Spleen (tissue), 11 donors: ENCODE measurements around the gene CATSPERB. TPM values are rescaled to one million over a fixed set of nuclear protein-coding genes. Genes with fewer than 3 reads are reported as not detected.
"Not testable (repeated sequence)": the region's sequence is repeated elsewhere in the genome, so short reads cannot be mapped to it uniquely, and the experiment has no call there.

ENCODE experiments used
- DNase-seq: peaks from one replicate; pipeline ENCODE4 v3.0.0-alpha.2; 2020
- H3K27ac ChIP-seq, 8 donors: fragments of 200-600 bp; sonication (generic) in 7 of 8; 1 replicate in 4 of 8; 2 replicates in 4 of 8; pipeline versions ENCODE4 v1.5.0 to v1.8.0; 2016 to 2021; ENCODE audit warnings: inconsistent platforms in 4 of 8, mild to moderate bottlenecking in 4 of 8, moderate library complexity in 1 of 8
- H3K27me3 ChIP-seq, 7 donors: fragments of 200-600 bp; sonication (generic) in 6 of 7; replicated peaks in 1 of 7; 1 replicate in 4 of 7; 2 replicates in 3 of 7; pipeline versions ENCODE4 v1.5.0 to v1.8.0; 2016 to 2021; ENCODE audit warnings: inconsistent platforms in 3 of 7, mild to moderate bottlenecking in 1 of 7
- H3K36me3 ChIP-seq, 6 donors: fragments of 200-600 bp; sonication (generic) in 5 of 6; 1 replicate in 4 of 6; 2 replicates in 2 of 6; pipeline versions ENCODE4 v1.5.0 to v1.8.0; 2016 to 2021; ENCODE audit warnings: inconsistent platforms in 2 of 6
- H3K4me1 ChIP-seq, 6 donors: fragments of 200-600 bp; sonication (generic) in 5 of 6; 1 replicate in 3 of 6; 2 replicates in 3 of 6; pipeline versions ENCODE4 v1.5.0 to v1.8.0; 2016 to 2021; ENCODE audit warnings: inconsistent platforms in 3 of 6
- H3K4me3 ChIP-seq, 8 donors: fragments of 200-600 bp; sonication (generic) in 7 of 8; 1 replicate in 4 of 8; 2 replicates in 4 of 8; pipeline versions ENCODE4 v1.5.0 to v1.8.0; 2016 to 2021; ENCODE audit warnings: inconsistent platforms in 4 of 8, mild to moderate bottlenecking in 4 of 8, moderate library complexity in 2 of 8
- H3K9me3 ChIP-seq, 8 donors: fragments of 200-600 bp; sonication (generic) in 7 of 8; 1 replicate in 4 of 8; 2 replicates in 4 of 8; pipeline versions ENCODE4 v1.5.0 to v1.8.0; 2016 to 2021; ENCODE audit warnings: inconsistent platforms in 4 of 8
- CTCF ChIP-seq, 11 experiments: fragments of 200-600 bp in 7 of 11; fragments of 450-650 bp in 4 of 11; sonication (generic) in 4 of 11; IDR thresholded peaks in 8 of 11; conservative IDR thresholded peaks in 3 of 11; 1 replicate in 7 of 11; 2 replicates in 4 of 11; pipeline versions ENCODE4 v1.4.0 to v1.8.0; 2016 to 2021; ENCODE audit warnings: antibody characterized with exemption in 11 of 11, inconsistent platforms in 4 of 11, mild to moderate bottlenecking in 1 of 11
- POLR2A ChIP-seq, 3 donors: fragments of 450-650 bp; IDR thresholded peaks; one replicate each; pipeline ENCODE4 v1.5.1; 2017; ENCODE audit warnings: antibody characterized with exemption in 3 of 3, mild to moderate bottlenecking in 1 of 3
- POLR2AphosphoS5 ChIP-seq, 3 donors: sonication (generic); formaldehyde crosslinking; IDR thresholded peaks; one replicate each; pipeline ENCODE4 v1.5.1; 2017; ENCODE audit warnings: antibody characterized with exemption in 3 of 3
- WGBS, 5 donors: extraction: QIAGEN DNeasy Blood & Tissue Kit in 3 of 5; methylation state at CpG; one replicate each; pipeline versions ENCODE4 v1.1.5 to v1.1.7; 2013 to 2018; 5-methylcytosine and 5-hydroxymethylcytosine counted together
- intact Hi-C: fragments of 100-400 bp; cut with DNase I; formaldehyde crosslinking; loops from one replicate; pipeline ENCODE4 v1.15.0; 2023; ENCODE audit warnings: low total_unique reads
- polyA plus RNA-seq, 3 donors: library from polyadenylated mRNA; stranded (reverse); fragments of 200-250 nt; gene quantifications; one replicate each; pipeline ENCODE4 v1.2.1, GENCODE V29; 2013
- total RNA-seq, 7 donors: library from RNA; depleted of rRNA in 3 of 7; stranded (reverse); fragments of >200 nt in 3 of 7; fragmentation: NEBNext Ultra II Directional in 4 of 7; extraction: Animal tissue kit (Norgen Biotek cat#: 25700) in 4 of 7; gene quantifications; one replicate each; pipeline versions ENCODE4 v1.1.0 to v1.2.1, GENCODE V29; 2016 to 2021
- donor health status: healthy with polysubstance abuse.
- donor health status: DM: no; HTN: no; CAD: no; lungs with moderate emphysema.
- donor health status: DM: no; HTN: no; CAD: no.
- donor health status: Bipolar disorder and iron deficiency.
- donor health status: healthy.
- donor health status: DM: no; HTN: no; CAD: no.
- donor health status: DM: yes; HTN: yes; CAD: no.

CATSPERB gene
- total and polyA plus RNA-seq, 10 donors = 0.10 to 6.8 (median 1.9) TPM

- H3K27ac ChIP-seq = no peak overlapping the region
Observed at GRCh38 chr14:91548108-91548507, 183.8 kb downstream of the CATSPERB start.

GRCh38 chr14:91545946-91546716, 185.8 kb downstream of the CATSPERB start:
- no peak overlapping the region for H3K27ac ChIP-seq
- TF ChIP-seq CTCF (IDR thresholded peaks at IDR 0.05 in 8 of 11, conservative IDR thresholded peaks at IDR 0.05 in 3 of 11) = no peak
- peaks cover 0 to 15% (median 14%) of the 10 kb centered on the region in 8 donors for H3K9me3 ChIP-seq
- 76 to 88% (median 82%) methylated on average over 5 of the region's 5 CpGs for WGBS, 5 donors
- peaks cover 0 to 5% (median 0%) of the 10 kb centered on the region in 7 donors for H3K27me3 ChIP-seq
- intact Hi-C loops = no loop called here
- H3K4me3 ChIP-seq = no peak overlapping the region
- H3K36me3 ChIP-seq = no peaks in the 10 kb centered on the region
- DNase-seq = no peak
- H3K4me1 ChIP-seq = no peaks in the 10 kb centered on the region

More at GRCh38 chr14:91548108-91548507, 183.8 kb downstream of the CATSPERB start:
- TF ChIP-seq CTCF (IDR thresholded peaks at IDR 0.05 in 8 of 11, conservative IDR thresholded peaks at IDR 0.05 in 3 of 11) (no peak), POLR2AphosphoS5 (IDR thresholded peaks at IDR 0.05) (no peak), POLR2A (IDR thresholded peaks at IDR 0.05) (no peak)
- peaks cover 0 to 5% (median 0%) of the 10 kb centered on the region in 7 donors for H3K27me3 ChIP-seq
- H3K36me3 ChIP-seq = no peaks in the 10 kb centered on the region
- no peak for DNase-seq
- 85 to 94% (median 88%) methylated on average over 3 of the region's 3 CpGs for WGBS, 5 donors
- no peaks in the 10 kb centered on the region for H3K9me3 ChIP-seq
- intact Hi-C loops = no loop called here
- no peaks in the 10 kb centered on the region for H3K4me1 ChIP-seq
- H3K4me3 ChIP-seq = no peak overlapping the region

- no peak for DNase-seq
- no peak overlapping the region for H3K4me3 ChIP-seq
- no peak for TF ChIP-seq POLR2AphosphoS5 (IDR thresholded peaks at IDR 0.05)
- no peak for TF ChIP-seq POLR2A (IDR thresholded peaks at IDR 0.05)
- no peak for TF ChIP-seq CTCF (IDR thresholded peaks at IDR 0.05 in 8 of 11, conservative IDR thresholded peaks at IDR 0.05 in 3 of 11)
- H3K4me1 ChIP-seq = no peaks in the 10 kb centered on the region
- intact Hi-C loops = no loop called here
- H3K9me3 ChIP-seq = peaks cover 0 to 24% (median 19%) of the 10 kb centered on the region in 8 donors
- peaks cover 0 to 5% (median 0%) of the 10 kb centered on the region in 7 donors for H3K27me3 ChIP-seq
- H3K27ac ChIP-seq = no peak overlapping the region
- H3K36me3 ChIP-seq = no peaks in the 10 kb centered on the region
Observed at GRCh38 chr14:91545204-91545603, 186.7 kb downstream of the CATSPERB start.

GRCh38 chr14:91536327-91536726, 195.6 kb downstream of the CATSPERB start:
- intact Hi-C loops = no loop called here
- 87 to 99% (median 97%) methylated on average over 3 of the region's 3 CpGs for WGBS, 5 donors
- no peak overlapping the region for H3K27ac ChIP-seq
- no peak overlapping the region for H3K4me3 ChIP-seq
- no peak for TF ChIP-seq CTCF (IDR thresholded peaks at IDR 0.05 in 8 of 11, conservative IDR thresholded peaks at IDR 0.05 in 3 of 11)
- TF ChIP-seq POLR2AphosphoS5 (IDR thresholded peaks at IDR 0.05) = no peak
- TF ChIP-seq POLR2A (IDR thresholded peaks at IDR 0.05) = no peak
- H3K27me3 ChIP-seq = peaks cover 0 to 25% (median 0%) of the 10 kb centered on the region in 7 donors
- no peaks in the 10 kb centered on the region for H3K4me1 ChIP-seq
- H3K36me3 ChIP-seq = no peaks in the 10 kb centered on the region
- H3K9me3 ChIP-seq = peaks cover 0 to 32% (median 15%) of the 10 kb centered on the region in 8 donors
- DNase-seq = no peak

GRCh38 chr14:91534059-91534458, 197.8 kb downstream of the CATSPERB start:
- H3K4me1 ChIP-seq, intact Hi-C loops, H3K9me3 ChIP-seq, H3K27ac ChIP-seq, H3K4me3 ChIP-seq, H3K36me3 ChIP-seq, DNase-seq: not testable (repeated sequence)
- WGBS, 5 donors = 75 to 83% (median 76%) methylated on average over 5 of the region's 5 CpGs
- H3K27me3 ChIP-seq = peaks cover 0 to 25% (median 0%) of the 10 kb centered on the region in 7 donors
